Activated T-cell treated with anti-CD3 and anti-CD28 coated beads, Interleukin-2, amount 50 U/mL, for 48 hours (primary cell): ENCODE results near the gene ADGRV1.
"Not testable (repeated sequence)": the region's sequence is repeated elsewhere in the genome, so short reads cannot be mapped to it uniquely, and the experiment has no call there.

Experiments
- DNase-seq, 2 experiments: peaks; one replicate each; pipeline ENCODE4 v3.0.0-alpha.2; 2020

ADGRV1 gene

DNA sequence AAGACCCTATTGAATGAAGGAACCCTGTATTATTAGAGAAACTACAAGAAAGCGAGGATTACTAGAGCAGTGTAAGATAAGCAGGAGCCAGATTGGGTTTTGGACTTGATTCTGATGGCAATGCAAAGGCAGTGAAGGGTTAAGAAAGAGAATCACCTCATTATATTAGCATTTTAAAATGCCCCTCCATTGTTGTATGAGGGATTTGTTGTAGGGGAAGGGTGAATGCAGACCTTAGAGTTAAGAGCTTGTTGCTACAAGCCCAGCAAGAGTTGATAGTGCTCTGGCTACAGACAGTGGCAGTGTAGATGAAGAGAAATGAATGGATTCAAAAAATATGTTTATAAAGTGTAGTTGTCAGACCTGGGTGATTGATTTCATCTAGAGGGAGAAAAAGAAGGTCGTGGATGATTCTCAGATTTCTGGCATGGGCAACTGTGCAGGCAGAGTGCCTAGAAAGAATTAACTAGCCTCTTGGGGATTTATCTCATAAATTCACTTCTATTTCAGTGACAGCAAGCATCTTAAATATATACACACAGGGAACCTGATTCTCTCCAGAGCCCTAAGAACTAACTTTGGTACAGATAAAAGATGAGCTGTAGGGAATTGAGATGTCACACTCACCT, 479.7 kb downstream of the ADGRV1 start:
- DNase-seq: no peak

- not testable (repeated sequence) for DNase-seq
Measured at GRCh38 chr5:91041132-91041531, 482.5 kb downstream of the ADGRV1 start.

DNA sequence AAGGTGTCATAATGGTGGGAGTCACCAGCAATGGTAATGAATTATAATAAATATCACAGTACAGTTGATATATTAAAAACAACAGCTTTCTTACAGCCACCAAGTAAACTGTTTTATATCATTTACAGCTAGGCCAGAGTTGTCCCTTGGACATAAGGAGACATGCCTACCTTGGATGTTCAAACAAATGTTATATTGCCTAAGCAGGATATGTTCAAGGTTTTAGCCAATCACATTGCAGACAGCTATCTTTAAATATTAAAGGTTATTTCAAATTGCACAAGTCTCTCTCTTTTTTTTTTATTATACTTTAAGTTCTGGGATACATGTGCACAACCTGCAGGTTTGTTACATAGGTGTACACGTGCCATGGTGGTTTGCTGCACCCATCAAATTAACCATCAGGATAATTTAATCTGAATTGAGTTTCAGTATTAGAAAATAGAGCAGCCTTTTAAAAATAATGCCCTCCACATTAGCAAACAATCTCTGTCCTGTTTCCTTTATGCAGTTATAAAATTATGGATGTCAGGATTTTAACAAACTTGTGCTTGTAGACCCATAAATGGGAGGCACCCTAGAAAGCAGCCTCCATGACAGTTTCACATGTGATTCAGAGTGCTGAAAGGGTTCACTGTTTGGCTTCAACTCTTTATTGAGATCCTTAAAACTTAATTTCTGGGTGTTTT, 483.8 kb downstream of the ADGRV1 start:
- DNase-seq: no peak

DNA sequence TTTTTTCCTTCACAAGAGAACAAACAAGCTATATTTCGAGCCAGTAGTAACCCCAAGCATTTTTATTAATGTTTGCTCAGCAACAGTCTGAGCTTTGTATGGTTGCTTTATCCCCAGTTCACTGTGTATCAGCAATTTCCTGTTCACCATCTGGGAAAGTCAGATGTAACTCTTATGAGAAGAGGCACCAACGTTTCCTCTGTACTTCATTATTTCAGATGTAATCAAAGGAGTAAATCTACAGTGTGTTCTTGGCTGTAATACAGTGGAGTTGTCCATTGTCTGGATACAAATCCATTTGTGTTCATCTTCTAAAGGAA, 484.3 kb downstream of the ADGRV1 start:
- no peak for DNase-seq

- DNase-seq: no peak
Measured at GRCh38 chr5:91048073-91048472, 489.5 kb downstream of the ADGRV1 start.

DNA sequence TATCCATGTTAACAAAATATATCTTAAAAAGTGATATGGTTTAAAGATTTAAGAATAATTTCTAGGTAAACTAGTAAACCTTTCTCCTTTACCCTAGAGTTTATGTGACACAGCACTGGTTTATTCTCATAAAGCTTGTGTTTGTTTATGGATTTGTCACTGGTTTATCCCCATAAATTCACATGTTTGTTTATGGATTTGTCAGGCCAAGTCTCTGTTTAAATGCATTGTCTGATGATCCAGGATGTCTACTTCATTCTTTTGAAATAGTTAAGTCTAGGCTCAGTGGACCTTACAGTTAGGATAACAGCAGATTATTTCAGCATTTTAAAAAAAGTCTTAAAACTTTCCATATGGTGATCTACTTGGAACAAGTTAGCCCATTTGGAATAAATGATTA, 490.5 kb downstream of the ADGRV1 start:
- no peak for DNase-seq

DNA sequence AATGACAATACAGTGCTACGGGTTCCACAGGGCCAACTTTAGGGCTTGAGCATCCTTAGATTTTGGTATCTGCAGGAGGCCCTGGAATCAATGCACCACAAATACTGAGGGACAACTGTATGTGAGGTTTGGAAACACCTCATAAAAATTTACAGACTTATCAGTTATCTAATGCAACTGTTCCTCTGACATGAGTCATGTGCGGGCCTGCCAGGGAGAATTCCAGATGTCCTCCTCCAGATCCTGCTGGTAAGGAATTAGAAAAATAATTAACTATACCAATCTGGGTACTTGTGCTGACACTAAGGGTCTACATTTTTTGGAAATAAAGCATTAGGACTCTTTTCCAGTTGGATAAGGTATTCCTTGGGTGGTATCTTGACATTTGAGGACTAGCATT, 491.2 kb downstream of the ADGRV1 start:
- DNase-seq: no peak

GRCh38 chr5:91052411-91052810, 493.8 kb downstream of the ADGRV1 start:
- not testable (repeated sequence) for DNase-seq

GRCh38 chr5:91052977-91053740, 494.6 kb downstream of the ADGRV1 start:
- DNase-seq: no peak

DNA sequence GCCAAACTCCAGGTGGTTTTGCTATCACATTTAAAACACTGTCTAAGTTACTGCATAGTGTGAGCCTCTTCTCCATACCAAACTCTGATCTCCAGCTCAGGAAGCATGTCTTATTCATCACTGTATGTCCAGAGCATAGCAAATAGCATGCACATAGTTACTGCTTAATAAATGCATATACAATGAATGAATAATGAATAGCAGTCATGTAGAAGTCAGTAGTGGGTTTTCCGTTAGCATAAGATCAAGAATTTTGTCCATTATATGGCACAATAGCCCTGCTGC, 495.1 kb downstream of the ADGRV1 start:
- no peak for DNase-seq

GRCh38 chr5:91058155-91058554, 499.6 kb downstream of the ADGRV1 start:
- DNase-seq: no peak

- no peak for DNase-seq
Measured at GRCh38 chr5:91058575-91058974, 500.0 kb downstream of the ADGRV1 start.

GRCh38 chr5:91059409-91059808, 500.8 kb downstream of the ADGRV1 start:
- DNase-seq: no peak

- no peak for DNase-seq
Measured at GRCh38 chr5:91061094-91061493, 502.5 kb downstream of the ADGRV1 start.

DNA sequence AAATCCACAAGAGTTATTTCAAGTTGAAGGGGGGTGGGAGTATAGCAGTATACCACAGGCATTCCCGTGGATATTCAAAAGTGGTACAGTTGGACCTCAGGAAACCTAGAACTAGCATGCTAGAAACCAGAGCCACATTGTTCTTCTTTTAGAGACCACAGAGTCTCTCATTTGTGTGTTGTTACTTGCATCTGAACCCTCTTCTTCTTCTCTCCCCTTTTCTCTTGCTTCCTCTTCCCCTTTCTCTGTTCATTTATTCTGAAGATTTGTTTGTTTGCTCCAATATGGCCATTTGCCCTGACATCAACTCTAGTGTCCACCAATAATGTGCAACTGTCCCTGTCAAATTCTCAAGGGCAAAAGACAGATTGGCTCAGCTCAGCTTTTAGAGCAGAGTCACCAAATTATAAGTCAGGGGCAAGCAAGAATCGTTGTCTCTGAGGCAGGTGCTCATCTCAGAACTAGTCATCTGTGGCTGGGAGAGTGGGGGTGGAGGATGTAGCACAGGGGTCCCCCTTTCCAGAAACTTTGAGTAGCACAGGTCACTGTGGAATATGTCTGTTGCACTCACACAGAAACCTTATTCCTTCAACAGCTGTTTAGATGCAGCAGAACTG, 503.5 kb downstream of the ADGRV1 start:
- peak in 1 of 2 experiments; percentile 17 for DNase-seq

GRCh38 chr5:91063098-91063690, 504.6 kb downstream of the ADGRV1 start:
- DNase-seq: not testable (repeated sequence)

- no peak for DNase-seq
Measured at GRCh38 chr5:91065496-91065895, 506.9 kb downstream of the ADGRV1 start.

- no peak for DNase-seq
Measured at GRCh38 chr5:91069364-91069763, 510.8 kb downstream of the ADGRV1 start.

DNA sequence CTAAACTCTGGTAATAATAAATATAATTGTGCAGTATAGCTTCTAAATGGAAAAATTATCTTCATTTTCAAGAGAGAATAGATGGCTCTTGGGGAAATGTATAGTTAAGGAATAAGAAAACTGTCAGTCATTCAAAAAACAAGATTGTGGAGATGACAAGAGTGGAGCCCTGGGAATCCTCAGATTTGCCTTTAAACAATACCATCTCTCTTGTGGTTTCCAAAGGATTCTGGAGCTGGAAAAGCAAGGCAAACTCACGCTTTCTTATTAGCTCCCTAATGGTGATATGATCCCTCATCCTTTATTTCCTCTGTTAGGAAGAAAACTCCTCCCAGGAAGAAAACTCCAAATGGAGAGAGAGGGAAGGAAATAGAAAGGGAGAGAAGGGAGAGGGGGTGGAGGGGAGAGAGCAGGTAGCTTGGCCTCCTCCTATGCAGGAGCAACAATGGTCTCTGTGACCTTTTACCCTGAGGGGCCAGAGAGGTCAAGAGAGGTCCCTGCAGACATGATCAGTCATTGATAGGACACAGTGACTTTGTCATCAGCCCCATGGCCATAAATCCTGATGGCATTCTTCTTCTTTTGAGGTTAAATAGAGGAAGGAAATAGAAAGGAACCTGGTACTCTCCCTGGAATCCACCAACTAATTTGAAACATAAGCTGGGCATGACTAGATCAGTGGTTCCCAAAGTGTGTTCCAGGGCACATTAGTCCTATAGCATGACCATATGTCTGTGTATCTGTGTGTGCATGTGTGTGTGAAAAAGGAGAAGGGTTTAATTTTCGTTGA, 512.4 kb downstream of the ADGRV1 start:
- no peak for DNase-seq

- DNase-seq: no peak
Measured at GRCh38 chr5:91072881-91073280, 514.3 kb downstream of the ADGRV1 start.

DNA sequence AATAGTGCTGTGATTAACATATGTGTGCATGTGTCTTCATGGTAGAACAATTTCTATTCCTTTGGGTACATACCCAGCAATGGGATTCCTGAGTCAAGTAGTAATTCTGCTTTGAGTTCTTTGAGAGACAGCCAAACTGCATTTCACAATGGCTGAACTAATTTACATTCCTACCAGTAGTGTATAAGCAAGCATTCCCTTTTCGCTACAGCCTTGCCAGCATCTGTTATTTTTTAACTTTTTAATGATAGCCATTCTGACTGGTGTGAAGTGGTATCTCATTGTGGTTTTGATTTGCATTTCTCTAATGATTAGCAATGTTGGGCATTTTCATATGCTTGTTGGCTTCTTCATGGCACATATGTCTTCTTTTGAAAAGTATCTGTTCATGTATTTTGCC, 516.0 kb downstream of the ADGRV1 start:
- DNase-seq: no peak

DNA sequence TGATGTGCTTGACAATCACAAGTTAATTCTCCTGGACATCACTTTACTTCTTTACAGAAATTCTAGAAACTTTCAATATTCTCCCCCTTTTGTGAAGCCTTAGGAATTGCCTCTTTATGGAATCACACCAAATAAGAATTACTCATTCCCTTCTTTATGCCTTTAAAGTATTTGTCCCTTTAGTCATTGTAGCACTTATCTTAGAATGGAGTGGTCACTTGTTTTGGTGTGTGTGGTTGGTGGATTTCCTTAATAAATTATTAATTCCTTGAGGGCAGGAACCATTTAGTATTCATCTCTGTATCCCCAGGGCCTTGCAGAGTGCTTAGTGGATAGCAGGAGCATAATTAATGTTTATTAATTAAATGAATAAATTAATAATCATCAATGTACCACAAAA, 517.5 kb downstream of the ADGRV1 start:
- no peak for DNase-seq

- no peak for DNase-seq
Measured at GRCh38 chr5:91077623-91078022, 519.0 kb downstream of the ADGRV1 start.
